GM12801 (cell line): ENCODE data around the gene ACOX1.

Experiments
- CTCF ChIP-seq: IDR thresholded peaks from one replicate; pipeline ENCODE4 v1.5.1; 2011; ENCODE audit warnings: control low read depth; ENCODE audit not compliant: insufficient read length; ENCODE audit errors: extremely low read depth

The ACOX1 gene

GRCh38 chr17:75985986-75986385 lies 7.0 kb upstream of the ACOX1 start:
- TF ChIP-seq CTCF: no peak

GRCh38 chr17:75983501-75984181 lies 4.7 kb upstream of the ACOX1 start:
- no peak for TF ChIP-seq CTCF

- TF ChIP-seq CTCF: no peak
Observed at GRCh38 chr17:75981019-75981615, 2.2 kb upstream of the ACOX1 start.

GRCh38 chr17:75980188-75981018 lies 1.4 kb upstream of the ACOX1 start:
- TF ChIP-seq CTCF: no peak

- TF ChIP-seq CTCF: no peak
Observed at GRCh38 chr17:75979705-75980187, 780 bp upstream of the ACOX1 start.

- TF ChIP-seq CTCF: no peak
Observed at GRCh38 chr17:75976175-75976848, 2.7 kb downstream of the ACOX1 start.

GRCh38 chr17:75975757-75976174 lies 3.2 kb downstream of the ACOX1 start:
- TF ChIP-seq CTCF: no peak
